ENCODE measurements around the gene TRABD2B.

The TRABD2B gene

GRCh38 chr1:47751193-47751592, 246.0 kb downstream of the TRABD2B start:
- no peak for DNase-seq

- DNase-seq: no peak
Observed at GRCh38 chr1:47745715-47746609, 251.2 kb downstream of the TRABD2B start.

- DNase-seq: no peak
Observed at GRCh38 chr1:47742890-47743760, 254.1 kb downstream of the TRABD2B start.

GRCh38 chr1:47738560-47739182, 258.5 kb downstream of the TRABD2B start:
- DNase-seq: peak; percentile 35

- DNase-seq: no peak
Observed at GRCh38 chr1:47732489-47732888, 264.7 kb downstream of the TRABD2B start.

GRCh38 chr1:47731730-47732129, 265.5 kb downstream of the TRABD2B start:
- no peak for DNase-seq

GRCh38 chr1:47729685-47730084, 267.5 kb downstream of the TRABD2B start:
- no peak for DNase-seq

- DNase-seq: no peak
Observed at GRCh38 chr1:47727697-47728085, 269.5 kb downstream of the TRABD2B start.

- DNase-seq: no peak
Observed at GRCh38 chr1:47727051-47727696, 270.0 kb downstream of the TRABD2B start.

- DNase-seq: peak; percentile 38
Observed at GRCh38 chr1:47725992-47726855, 271.0 kb downstream of the TRABD2B start.

GRCh38 chr1:47725511-47725991, 271.6 kb downstream of the TRABD2B start:
- DNase-seq: no peak

GRCh38 chr1:47725000-47725473, 272.1 kb downstream of the TRABD2B start:
- DNase-seq: no peak

GRCh38 chr1:47724432-47724999, 272.7 kb downstream of the TRABD2B start:
- no peak for DNase-seq

- DNase-seq: no peak
Observed at GRCh38 chr1:47722909-47723580, 274.1 kb downstream of the TRABD2B start.

- no peak for DNase-seq
Observed at GRCh38 chr1:47722101-47722500, 275.1 kb downstream of the TRABD2B start.

GRCh38 chr1:47720111-47720510, 277.1 kb downstream of the TRABD2B start:
- DNase-seq: no peak

- no peak for DNase-seq
Observed at GRCh38 chr1:47717341-47717740, 279.8 kb downstream of the TRABD2B start.

GRCh38 chr1:47713975-47714767, 283.0 kb downstream of the TRABD2B start:
- no peak for DNase-seq

GRCh38 chr1:47713333-47713953, 283.7 kb downstream of the TRABD2B start:
- DNase-seq: no peak

All from NCI-H226 (cell line).